LoVo (cell line): ENCODE results near the gene SH3BGR.
A peak's percentile ranks its signal among the peaks of the same experiment; 100 is the strongest.
"Not testable (repeated sequence)": the region's sequence is repeated elsewhere in the genome, so short reads cannot be mapped to it uniquely, and the experiment has no call there.

Experiments used
- DNase-seq: peaks from one replicate; pipeline ENCODE4 v3.0.0-alpha.2; 2016; ENCODE audit warnings: low spot score

SH3BGR gene

DNA sequence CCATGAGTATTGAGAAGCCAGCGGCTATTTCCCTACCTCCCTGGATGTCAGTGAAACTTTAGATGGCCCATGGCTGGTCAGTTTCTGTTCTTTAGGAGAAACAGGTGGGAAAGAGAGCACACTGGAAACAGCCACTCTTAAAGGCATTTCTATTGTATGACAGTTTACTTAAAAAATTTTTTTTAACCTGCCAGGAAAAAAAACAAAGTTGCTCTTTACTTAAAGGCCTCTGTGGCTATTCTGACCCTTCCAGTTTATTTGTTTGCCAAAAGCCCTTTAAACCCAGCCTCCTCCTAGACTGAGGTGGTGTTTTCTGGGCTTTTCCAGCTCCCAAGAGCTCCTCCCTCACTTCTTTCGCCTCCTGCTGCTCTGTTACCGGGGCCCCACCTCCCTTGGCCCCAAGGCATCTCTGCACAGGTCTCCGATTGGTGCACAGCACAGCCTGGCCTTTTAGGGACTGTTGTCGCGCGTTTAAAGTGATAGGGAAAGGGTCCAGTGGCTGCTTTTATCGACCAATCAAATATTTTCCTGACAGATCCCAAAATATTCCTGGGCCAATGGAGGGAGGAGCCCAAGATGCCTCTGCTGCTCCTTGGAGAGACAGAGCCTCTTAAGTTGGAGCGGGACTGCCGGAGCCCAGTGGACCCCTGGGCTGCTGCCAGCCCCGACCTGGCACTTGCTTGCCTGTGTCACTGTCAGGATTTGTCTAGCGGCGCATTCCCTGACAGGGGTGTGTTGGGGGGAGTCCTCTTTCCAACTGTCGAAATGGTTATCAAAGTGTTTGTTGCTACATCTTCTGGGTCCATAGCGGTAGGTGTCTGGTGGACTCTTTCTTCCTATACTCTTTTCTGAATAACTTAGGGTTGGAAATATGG lies at the start of gene SH3BGR:
Gene SH3BGR, plus strand, starts transcription at position 639 of the 875 bp plus-strand sequence. Its CDS starts 127 bp downstream, at position 766.
- no peak for DNase-seq

GRCh38 chr21:39406065-39406464 lies 45.7 kb upstream of the SH3BGR start:
- DNase-seq, result no peak

DNA sequence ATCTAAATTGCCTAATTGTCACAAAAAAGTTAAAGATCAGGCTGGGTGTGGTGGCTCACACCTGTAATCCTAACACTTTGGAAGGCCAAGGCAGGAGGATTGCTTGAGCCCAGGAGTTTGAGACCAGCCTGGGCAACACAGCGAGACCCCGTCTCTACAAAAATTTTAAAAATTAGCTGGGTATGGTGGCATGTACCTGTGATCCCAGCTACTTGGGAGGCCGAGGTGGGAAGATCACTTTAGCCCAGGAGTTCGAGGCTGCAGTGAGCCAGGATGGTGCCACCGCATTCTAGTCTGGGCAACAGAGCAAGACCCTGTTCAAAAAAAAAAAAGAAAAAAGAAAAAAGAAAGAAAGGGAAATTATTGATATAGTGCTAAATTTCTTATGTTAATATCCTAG lies 32.6 kb upstream of the SH3BGR start:
- not testable (repeated sequence) for DNase-seq

- no peak for DNase-seq
Measured at GRCh38 chr21:39422527-39423241, 29.1 kb upstream of the SH3BGR start.

DNA sequence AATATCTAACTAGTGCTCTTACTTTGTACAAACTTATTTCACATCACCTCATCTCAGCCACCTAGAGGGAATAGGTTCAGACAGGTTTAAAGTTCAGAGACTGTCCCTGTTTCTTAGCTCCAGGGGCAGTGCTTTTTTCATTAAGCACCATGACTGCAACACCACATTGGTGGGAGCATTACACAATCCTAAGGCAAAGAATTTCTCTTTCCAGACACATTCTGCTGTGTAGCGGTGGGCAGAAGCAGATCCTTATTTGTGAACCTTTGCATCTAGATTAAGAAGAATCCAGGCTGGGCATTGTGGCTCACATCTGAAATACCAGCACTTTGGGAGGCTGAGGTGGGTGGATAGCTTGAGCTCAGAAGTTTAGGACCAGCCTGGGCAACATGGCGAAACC lies 22.3 kb upstream of the SH3BGR start:
- no peak for DNase-seq

GRCh38 chr21:39430016-39430415 lies 21.8 kb upstream of the SH3BGR start:
- no peak for DNase-seq

DNA sequence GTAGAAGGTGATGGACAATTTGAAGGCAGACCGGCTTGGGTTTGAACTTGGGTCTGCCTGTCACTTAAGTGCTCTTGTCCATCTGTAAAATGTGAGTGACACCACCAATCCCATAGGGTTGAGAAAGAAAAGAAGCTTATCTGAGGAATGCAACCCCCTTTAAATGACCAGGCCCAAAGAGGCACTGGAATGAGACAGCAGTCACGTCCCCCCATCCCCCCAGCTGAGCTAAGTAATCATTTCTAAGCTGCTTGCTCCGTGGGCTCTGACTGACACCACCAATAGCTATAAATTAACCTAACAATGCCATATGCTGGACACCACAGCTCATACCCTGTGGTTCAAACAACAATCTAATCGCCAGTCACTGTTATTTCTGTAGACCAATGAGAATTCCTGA lies 21.3 kb upstream of the SH3BGR start:
- no peak for DNase-seq

DNA sequence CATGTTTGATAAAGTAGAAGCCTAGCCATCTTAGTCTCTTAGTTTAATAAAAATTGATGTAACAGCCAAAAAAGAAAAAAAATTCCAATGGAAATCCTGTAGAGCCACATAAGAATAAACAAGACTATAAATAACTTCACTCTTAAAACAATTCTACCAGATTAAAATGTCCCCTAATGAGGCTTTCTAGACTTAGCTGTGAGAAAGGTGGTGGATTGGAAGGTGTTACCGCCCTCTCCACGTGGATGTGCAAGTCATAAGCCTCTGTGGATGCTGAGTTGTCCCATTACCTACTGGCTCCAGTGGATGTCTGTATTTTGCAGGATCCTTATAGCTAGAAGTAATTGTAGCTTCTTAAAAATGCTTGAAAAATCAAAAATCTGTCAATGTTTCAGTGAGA lies 20.8 kb upstream of the SH3BGR start:
- DNase-seq, result no peak

GRCh38 chr21:39434950-39435349 lies 16.8 kb upstream of the SH3BGR start:
- no peak for DNase-seq

- DNase-seq, result no peak
Measured at GRCh38 chr21:39439232-39439631, 12.5 kb upstream of the SH3BGR start.

DNA sequence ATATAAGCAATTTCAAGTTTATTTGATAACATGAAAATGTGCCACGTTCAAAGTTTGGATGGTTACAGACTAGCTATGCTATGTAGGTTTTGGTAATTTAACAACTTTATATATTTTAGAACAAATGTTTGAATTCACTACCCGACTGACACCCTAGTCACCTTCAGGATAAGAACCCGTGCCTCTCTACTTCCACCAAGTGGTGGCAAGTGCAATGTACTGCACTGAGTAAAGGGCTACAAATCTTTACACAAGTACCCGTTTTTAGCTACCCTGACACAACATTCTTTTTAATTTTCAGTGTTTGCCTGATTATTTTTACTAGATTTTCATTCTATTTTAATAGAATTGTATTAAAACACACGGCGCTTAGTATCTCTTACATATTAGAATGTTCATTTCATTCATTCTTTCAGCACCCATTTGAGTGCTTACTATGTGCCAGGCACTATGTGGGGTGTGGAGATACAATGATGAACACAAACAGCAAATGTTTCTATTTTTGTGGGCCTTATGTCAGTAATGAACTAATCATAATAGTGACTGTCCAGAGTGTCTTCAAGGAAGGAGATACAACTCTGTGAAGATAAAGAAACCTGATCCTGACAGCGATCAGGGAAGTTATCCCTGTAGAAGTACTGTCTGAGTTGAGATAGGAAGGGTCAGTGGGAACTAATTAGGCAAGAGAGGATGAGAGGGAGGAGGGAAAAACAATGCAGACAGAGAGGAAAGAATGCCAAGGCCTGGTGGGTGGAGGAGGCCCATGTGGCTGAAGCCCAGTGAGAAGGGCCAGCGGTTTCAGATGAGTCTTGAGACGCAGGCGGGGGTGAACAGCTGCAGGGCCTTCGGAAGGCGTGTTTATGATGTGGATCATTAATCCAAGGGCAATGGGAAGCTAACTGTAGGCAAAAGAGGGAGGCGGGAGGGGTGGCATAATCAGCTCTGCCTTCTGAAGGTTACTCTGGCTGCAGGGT lies 10.0 kb upstream of the SH3BGR start:
- DNase-seq, result peak; percentile 41

GRCh38 chr21:39444421-39445180 lies 7.2 kb upstream of the SH3BGR start:
- DNase-seq, result peak; percentile 1

- peak; percentile 90 for DNase-seq
Measured at GRCh38 chr21:39445321-39446269, 6.2 kb upstream of the SH3BGR start, which contains the start of gene LCA5L. Gene LCA5L, minus strand, starts transcription at chr21:39445778. Its CDS starts 17,285 bp downstream, at chr21:39428493.

DNA sequence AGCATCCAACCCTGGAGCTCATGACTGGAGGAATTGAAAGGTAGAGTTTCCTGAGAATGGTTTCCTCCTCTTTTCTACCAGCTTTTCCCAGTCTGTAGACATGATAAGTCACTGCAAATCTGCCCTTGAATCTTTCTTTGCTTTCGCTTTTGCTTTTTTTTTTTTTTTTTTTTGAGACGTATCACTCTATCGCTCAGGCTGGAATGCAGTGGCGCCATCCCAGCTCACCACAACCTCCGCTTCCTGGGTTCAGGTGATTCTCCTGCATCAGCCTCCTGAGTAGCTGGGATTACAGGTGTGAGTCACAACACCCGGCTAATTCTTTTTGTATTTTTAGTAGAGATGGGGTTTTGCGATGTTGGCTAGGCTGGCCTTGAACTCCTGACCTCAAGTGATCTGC lies 4.5 kb upstream of the SH3BGR start:
- no peak for DNase-seq

- no peak for DNase-seq
Measured at GRCh38 chr21:39452207-39452969, 618 bp downstream of the SH3BGR start.

- DNase-seq, result no peak
Measured at GRCh38 chr21:39452970-39453342, 1.2 kb downstream of the SH3BGR start.

DNA sequence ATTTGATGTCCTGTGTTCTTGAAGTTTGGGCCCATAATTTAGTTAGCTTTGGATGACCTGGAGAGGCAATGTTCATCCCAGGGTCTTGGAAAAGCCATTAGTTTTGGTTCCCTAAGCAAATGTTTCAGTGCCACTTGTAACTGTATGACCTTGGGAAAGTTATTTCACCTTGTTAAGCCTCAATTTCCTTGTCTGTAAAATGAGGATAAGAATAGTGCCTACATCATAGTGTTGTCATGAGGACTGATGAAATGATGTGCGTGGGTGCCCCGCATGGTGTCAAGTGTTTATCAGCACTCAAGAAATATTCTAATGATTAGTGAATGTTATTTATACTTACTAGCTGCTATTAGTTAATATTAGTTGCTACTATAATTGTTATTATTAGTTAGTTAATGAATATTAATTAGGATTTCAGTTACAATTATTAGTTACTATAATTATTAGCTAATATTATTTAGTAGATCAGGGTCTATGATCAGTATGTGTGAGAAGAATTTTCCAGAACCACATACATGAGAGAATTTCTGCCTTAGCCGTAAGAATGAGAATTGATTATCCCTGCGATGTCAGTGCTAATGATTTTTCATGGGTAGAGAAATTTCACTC lies 1.9 kb downstream of the SH3BGR start:
- DNase-seq, result no peak

GRCh38 chr21:39454949-39455668 lies 3.3 kb downstream of the SH3BGR start:
- no peak for DNase-seq
